ENCODE data around the gene TSHZ3. TPM values are rescaled to one million over a fixed set of nuclear protein-coding genes. Genes with fewer than 3 reads are reported as not detected.

Gene TSHZ3
- polyA plus RNA-seq, 1 experiment = 5.1 TPM

- Histone ChIP-seq H3K4me3 (ENCODE audit: low read depth, low read length) (no peak overlapping the region), H3K36me3 (ENCODE audit: control insufficient read depth, insufficient read depth, low read length) (no peaks in the 10 kb centered on the region), H3K27me3 (ENCODE audit: control insufficient read depth, insufficient read depth, low read length) (no peaks in the 10 kb centered on the region)
- no peak for DNase-seq (ENCODE audit: low read depth)
- ChIA-PET CTCF (interaction anchor here (1.0 to 1.8 kb wide), 4 partner anchors 10 to 218 kb away, joined by 3 to 5 read pairs (median 4); no protein-coding TSS in a partner anchor), POLR2A (no interaction called here)
- TF ChIP-seq CTCF (IDR thresholded peaks at IDR 0.05; ENCODE audit: insufficient read depth, low read depth, low read length) = no peak
Measured at GRCh38 chr19:31330237-31330636, 19.0 kb downstream of the TSHZ3 start.

- Histone ChIP-seq H3K36me3 (ENCODE audit: control insufficient read depth, insufficient read depth, low read length) (no peaks in the 10 kb centered on the region), H3K4me3 (ENCODE audit: low read depth, low read length) (no peak overlapping the region), H3K27me3 (ENCODE audit: control insufficient read depth, insufficient read depth, low read length) (no peaks in the 10 kb centered on the region)
- TF ChIP-seq CTCF (IDR thresholded peaks at IDR 0.05; ENCODE audit: insufficient read depth, low read depth, low read length) = no peak
- DNase-seq (ENCODE audit: low read depth) = no peak
- ChIA-PET POLR2A (no interaction called here), CTCF (interaction anchor here (0.6 to 1.8 kb wide), 3 partner anchors 10 to 138 kb away, joined by 3 to 5 read pairs (median 3); no protein-coding TSS in a partner anchor)
Measured at GRCh38 chr19:31329819-31330218, 19.4 kb downstream of the TSHZ3 start.

DNA sequence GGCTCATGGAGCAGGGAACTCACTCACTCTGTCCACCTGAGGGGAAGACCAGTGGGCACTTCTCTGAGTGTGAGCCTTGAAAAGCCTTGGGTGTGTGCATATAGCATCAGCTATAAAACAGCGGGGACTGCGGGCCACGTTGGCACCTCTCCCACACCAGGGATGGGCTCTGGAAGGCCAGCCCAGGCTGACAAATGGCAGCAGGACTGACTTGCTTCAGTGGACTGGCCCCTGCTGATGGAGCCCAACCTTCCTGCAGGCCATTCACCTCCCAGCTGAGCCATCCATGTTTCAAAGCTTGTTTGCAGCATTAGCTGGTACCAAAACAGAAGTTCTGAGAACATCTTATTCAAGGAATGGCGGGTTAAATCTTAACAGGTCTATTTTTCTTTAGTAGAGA is 21.0 kb downstream of the TSHZ3 start:
- ChIA-PET CTCF (interaction anchor here (1.5 kb wide), 1 partner anchor 10 kb away, joined by 5 read pairs; no protein-coding TSS in a partner anchor), POLR2A (no interaction called here)
- H3K36me3 ChIP-seq (ENCODE audit: control insufficient read depth, insufficient read depth, low read length) = no peaks in the 10 kb centered on the region
- H3K4me3 ChIP-seq (ENCODE audit: low read depth, low read length) = no peak overlapping the region
- no peak for TF ChIP-seq CTCF (IDR thresholded peaks at IDR 0.05; ENCODE audit: insufficient read depth, low read depth, low read length)
- no peak for DNase-seq (ENCODE audit: low read depth)
- no peaks in the 10 kb centered on the region for H3K27me3 ChIP-seq (ENCODE audit: control insufficient read depth, insufficient read depth, low read length)

GRCh38 chr19:31326329-31327028 is 22.8 kb downstream of the TSHZ3 start:
- POLR2A ChIA-PET = no interaction called here
- CTCF ChIA-PET = interaction anchor here (0.8 kb wide), 1 partner anchor 216 kb away, joined by 4 read pairs; no protein-coding TSS in a partner anchor
- no peaks in the 10 kb centered on the region for H3K27me3 ChIP-seq (ENCODE audit: control insufficient read depth, insufficient read depth, low read length)
- no peaks in the 10 kb centered on the region for H3K36me3 ChIP-seq (ENCODE audit: control insufficient read depth, insufficient read depth, low read length)
- no peak for DNase-seq (ENCODE audit: low read depth)
- TF ChIP-seq CTCF (IDR thresholded peaks at IDR 0.05; ENCODE audit: insufficient read depth, low read depth, low read length) = no peak
- no peak overlapping the region for H3K4me3 ChIP-seq (ENCODE audit: low read depth, low read length)

DNA sequence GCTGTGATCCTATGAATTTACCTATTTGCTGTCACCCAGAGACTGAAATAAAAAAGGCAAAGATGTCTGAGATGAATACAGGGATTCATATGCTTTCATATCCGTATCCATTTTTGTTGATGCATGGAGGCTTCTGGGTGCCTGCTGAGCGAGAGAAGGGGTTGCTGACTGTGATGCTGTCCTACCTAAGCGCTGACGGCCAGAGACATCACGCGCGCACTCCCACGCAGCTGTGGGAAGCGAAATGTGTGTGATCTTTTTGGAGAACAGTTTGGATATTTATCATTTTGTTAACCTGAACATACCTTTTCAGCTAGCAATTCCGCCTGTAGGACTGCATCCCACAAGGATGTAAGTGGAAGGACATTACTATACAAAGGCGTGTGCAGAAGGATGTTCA is 23.9 kb downstream of the TSHZ3 start:
- Histone ChIP-seq H3K27me3 (ENCODE audit: control insufficient read depth, insufficient read depth, low read length) (no peaks in the 10 kb centered on the region), H3K36me3 (ENCODE audit: control insufficient read depth, insufficient read depth, low read length) (peaks cover under 1% of the 10 kb centered on the region; the same call in 1 of the 2 replicates), H3K4me3 (ENCODE audit: low read depth, low read length) (no peak overlapping the region)
- CTCF ChIA-PET = no interaction called here
- DNase-seq (ENCODE audit: low read depth) = no peak
- no peak for TF ChIP-seq CTCF (IDR thresholded peaks at IDR 0.05; ENCODE audit: insufficient read depth, low read depth, low read length)
- POLR2A ChIA-PET = no interaction called here

Data from BJ (cell line).